HG03135 (cell line): ENCODE results near the gene CCR3.

Source experiments
- ATAC-seq: cut with Tn5 transposase; IDR thresholded peaks from one replicate; pipeline ENCODE4 v1.9.1; 2021; ENCODE audit warnings: mild to moderate bottlenecking, moderate library complexity; ENCODE audit not compliant: unreplicated experiment

CCR3 gene

DNA sequence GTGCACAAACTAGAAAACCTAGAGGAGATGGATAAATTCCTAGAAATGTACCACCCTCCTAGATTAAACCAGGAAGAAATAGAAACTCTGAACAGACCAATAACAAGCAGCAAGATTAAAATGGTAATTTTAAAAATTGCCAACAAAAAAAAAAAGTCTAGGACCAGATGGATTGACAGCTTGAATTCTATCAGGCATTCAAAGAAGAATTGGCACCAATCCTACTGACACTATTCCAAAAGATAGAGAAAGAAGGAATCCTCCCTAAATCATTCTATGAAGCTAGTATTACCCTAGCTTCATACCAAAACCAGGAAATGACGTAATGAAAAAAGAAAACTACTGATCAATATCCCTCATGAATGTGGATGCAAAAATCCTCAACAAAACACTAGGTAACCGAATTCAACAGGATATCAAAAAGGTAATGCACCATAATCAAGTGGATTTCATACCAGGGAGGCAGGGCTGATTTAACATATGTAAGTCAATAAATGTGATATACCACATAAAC is 24.0 kb upstream of the CCR3 start:
- ATAC-seq = no peak

DNA sequence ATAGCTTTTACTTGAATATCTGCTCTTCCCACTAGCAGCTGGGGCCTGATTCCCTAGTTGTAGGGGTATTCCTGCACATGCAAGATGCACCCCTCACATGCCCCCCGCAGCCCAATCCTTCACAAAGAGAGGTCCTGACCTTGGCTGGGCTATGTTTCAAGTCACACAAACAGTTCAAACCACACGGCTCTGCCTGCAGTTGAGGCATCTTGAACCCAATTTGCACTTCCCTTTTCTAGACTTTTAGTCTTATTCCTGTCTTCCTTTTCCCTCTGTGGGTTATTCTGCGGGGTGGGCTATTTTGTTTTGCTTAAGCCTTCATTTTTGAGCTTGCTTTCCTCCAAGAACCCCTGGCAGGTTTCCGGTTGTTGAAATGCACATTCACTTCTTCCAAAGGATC is 20.9 kb upstream of the CCR3 start:
- ATAC-seq = no peak

DNA sequence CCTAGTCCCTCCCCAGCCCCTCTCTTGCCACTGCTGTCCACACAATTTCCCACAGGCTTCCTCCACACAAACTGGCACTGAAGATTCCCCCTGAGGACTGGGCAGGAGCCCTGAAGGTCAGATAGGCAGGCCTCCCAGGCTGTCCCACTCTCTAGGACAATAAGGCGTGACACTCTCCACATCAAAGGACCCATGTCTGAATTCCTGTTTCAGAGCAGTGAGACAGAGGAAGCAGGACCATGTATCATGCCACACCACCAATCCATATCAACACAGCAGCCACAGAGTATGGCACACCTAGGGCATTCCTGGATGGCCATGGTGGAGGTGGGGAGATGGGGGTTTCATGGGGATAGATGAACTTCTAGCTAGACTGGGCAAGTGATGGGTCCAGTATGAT is 20.3 kb upstream of the CCR3 start:
- no peak for ATAC-seq

DNA sequence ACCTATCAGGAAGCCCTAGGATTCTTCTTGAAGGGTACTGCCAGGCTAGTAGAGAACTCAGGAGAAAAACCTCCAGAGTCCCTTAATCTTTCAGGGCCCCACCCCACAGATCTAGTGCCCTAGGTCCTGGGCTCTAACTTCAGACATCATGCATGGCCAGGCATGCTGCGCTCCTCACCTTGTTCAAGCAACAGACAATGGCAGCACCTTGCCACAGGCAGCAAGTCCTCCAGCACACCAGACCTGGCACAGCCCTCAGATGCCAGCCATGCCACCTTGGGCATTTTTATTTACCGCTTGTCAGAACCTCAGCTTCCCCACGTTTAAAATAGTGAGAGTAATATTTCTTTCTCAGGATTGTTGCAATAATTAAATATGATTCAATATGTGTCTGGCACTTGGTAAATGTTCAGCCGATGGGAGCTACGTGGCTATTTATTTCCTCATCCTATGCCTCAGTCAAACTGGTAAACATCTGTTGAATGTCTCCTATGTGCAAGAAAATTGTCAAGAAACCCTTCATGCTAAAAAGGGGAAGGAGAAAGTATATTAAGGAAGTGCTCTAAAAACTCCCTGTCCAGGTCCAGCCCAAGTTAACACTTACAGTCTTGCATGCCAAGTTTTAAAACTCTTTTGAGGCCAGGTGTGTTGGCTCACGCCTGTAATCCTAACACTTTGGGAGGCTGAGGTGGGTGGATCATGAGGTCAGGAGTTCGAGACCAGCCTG is 19.7 kb upstream of the CCR3 start:
- ATAC-seq = no peak

DNA sequence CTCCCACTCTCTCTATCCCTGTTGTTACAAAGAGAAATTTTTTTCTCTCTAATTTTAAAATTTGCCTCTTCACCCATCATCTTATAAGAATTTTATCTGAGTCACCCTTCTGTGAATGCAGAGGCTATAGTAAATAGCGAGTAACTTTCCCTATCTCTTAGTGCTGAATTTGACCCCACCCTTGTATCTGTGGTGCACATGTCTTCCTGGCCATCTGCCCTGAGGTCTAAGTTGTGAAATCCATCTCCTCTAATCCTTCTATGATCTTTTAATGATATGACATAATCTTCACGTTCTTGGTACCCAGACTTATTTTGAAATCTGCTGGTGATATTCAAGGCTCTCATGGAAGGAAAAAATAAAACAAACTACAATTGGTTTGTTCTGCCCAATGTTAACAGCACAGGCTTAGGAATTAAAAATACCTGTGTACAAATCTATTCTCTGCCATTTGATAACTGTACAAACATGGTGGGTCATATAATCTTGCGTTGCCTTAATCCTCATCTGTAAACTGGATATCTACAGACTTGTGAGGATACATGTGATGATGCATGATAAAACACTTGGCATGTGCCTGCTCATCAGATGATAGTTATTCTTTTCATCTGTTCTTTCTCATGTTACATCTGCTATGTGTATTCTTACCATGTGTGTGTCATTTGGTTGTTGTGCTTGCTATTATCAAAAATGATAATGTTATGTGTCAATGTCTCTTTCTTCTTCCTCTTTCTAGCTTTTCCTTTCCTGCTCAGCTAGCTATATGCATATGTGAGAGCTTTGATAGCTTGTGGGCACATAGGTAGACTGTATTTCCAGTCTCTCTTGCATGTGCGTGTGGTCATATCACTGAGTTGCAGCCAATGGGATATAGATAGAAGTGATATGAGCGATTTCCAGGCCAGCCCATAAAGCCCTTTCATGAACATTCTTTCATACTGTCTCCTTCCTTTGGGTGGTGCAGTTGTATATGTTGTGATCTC is 13.7 kb upstream of the CCR3 start:
- ATAC-seq = no peak

DNA sequence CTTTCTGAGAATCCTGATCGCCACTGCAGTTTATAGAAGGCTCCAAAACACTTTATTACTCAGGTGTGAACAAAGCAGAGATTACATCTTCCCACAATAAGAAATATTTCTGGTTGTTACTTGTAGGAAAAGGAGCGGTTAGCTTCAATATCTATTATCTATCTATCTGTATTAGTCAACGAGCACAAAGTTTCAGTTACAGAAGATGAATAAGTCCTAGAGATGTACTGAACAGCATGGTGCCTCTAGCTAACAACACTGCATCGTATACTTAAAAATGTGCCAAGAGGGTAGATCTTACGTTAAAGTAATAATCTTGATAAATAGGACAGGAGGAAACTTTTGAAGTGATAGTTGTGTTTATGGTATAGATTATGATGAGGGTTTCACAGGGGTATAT is 10.9 kb upstream of the CCR3 start:
- ATAC-seq = no peak

DNA sequence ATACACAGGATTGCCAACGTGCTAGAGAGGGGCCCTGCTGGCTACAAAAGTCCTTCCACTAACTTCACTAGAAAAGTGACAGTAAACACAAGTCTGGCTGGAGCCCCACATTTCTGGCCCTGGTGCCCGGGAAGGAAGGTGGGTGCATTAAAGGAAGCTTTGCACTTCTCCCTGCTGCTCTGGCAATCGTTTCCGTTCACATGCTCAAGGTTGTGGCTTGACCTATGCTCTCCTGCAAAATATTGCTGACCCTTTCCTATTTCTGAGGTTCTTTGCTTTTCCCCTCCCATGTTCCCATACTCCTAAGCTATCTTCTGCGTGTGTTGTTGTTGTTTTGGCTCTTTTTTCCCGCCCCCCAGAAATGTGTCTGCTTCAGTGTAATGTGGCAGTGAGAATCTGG is 9.1 kb upstream of the CCR3 start:
- ATAC-seq = no peak

DNA sequence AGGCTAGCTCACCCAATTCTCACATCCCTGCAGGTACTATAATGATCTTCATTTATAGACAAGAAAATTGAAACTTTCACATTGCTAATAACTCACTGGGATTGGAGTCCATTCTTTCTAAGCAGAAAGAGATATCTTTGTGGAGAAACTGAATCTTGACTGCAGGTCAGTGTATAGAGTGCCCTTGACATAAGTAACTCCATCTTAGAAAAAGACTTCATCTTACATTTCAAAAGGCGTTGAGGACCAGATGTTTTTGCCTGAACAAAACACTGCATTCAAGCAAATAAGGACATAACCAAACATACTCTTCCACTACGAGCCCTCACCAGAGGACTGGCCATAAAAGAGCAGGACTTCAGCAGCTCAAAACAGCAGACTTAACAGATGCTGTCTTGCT is 6.8 kb upstream of the CCR3 start:
- ATAC-seq = no peak

DNA sequence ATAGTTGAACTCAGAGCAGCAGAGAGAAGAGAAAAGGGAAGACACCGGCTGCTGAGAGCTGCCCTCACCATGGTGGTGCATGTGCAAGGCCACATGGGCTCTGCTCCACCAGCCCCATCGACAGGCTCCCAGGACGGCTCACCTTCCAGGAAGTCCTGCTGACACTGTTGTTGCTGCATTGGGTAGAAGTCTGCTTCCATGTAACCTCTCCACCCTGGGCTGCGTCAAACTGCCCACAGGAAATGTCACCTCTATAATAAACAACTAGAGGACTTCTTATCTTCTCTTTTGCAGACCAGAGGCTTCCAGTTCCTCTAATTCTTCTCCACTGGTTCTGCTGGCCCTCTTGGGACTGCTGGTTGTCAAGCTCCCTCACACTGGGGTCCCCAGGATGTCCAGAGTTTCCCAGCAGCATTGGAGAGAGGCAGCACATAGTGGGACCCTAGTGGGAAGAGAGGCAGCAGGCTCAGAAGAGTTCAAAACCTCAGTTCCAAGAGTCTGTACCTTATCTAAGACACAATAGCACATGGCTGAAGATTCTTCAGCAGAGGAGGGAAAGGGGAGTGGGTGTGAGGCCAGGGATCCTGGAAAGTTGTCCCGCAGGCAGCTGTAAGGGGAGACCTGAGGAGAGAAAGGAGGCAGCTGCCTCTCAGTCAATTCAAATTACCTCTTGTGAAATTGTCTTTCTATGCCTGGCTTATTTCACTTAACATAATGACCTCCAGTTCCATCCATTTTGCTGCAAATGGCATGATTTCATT is 5.8 kb upstream of the CCR3 start:
- no peak for ATAC-seq

DNA sequence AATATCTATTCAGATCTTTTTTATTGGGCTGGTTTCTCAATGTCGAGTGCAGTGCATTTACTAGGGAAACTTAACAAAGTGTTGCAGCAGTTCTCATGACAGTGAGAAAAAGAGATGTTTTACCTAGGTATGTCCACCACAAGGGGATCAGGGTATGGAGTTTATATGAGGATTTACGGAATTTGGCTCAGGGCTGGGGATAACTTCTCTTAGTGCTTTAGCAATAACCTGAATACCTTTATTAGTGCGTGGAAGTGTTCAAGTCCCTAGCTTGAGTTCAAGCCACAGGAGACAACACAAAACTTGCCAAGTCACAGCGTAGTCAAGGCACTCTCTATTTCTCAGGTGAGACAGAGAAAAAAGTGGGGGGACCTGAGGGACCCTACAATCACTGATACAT is 3.9 kb upstream of the CCR3 start:
- ATAC-seq = no peak

DNA sequence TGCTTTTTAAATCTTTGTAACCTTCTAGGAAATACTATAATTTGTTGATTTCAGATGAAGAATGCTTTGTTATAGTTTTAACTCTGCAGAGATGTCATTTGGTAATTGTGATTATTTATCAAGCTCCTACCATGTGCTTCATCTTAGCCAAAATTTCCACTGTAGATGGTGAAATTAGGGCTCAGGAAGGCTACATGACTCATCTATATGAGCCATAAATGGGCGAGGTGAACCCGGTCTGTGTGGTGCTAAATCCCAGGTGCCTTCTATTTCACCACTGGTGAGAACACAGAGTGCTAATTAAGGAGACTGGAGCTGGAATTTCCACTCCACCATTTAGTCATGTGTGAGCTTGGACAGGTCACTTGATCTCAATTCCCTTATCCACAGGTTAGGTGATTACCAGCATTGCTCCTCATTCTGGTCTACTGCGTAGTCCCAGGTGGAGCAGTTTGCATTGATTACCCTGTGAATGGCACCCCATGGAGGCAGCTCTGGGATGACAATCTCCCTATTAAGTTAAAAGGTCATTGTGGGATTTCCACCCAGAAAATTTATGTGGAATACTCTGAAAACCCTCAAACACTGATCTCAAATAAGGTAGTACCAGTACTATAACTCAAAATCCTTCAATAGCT is 2.8 kb upstream of the CCR3 start:
- no peak for ATAC-seq

DNA sequence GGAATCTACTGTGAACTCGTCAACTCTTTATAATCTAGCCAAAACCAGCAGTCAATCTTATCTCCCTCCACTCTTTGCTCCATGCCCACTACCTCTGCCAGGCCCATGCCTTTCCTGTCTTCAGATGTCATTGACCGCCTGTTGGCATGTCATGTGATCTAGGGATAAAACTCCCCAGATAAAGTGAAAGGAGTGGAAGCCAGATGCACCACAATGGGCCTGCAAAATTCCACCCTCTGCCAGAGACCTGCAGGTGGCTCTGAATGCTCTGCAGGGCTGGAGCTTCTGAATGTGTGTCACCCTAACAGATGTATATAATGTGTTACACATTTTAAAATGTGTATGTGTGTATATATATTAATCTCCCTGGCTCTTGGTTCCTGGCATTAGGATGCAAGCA is 2.3 kb upstream of the CCR3 start:
- no peak for ATAC-seq

DNA sequence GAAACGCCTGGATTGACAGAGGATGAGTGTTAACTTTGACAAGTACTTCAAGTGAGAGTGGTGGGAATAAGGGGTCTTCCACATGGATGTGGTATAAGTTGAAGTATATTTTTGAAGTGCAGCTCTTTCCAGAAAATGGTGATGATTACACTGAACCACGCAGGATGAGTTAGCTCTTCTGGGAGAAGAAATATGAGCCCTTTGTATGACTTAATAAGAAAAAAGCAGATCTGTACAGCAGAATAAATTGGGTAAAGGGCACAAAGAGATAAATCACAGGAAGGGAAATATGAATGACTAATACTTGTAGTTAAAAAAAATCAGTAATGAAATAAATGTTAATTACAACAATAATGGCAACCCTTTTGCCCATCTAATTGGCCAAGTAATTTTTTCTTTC is 1.3 kb downstream of the CCR3 start:
- ATAC-seq = no peak

DNA sequence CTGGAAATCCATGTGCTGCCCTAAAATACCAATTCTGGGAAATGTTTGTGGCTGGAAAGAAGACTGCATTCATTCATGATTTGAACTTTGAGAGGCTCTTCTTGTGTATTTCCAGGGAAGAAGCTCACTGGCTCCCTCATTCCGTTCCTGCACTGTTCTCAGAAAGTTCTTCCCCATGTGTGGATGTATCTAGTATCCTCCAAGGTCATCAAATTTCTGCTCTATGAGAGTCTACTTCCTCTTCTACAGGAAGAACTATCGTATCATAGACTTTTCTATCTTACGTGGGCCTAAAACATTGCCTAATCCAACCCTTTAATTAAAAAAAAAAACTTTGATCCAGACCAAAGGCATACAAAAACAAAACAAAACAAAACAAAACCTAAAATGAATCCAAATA is 2.9 kb downstream of the CCR3 start:
- no peak for ATAC-seq

DNA sequence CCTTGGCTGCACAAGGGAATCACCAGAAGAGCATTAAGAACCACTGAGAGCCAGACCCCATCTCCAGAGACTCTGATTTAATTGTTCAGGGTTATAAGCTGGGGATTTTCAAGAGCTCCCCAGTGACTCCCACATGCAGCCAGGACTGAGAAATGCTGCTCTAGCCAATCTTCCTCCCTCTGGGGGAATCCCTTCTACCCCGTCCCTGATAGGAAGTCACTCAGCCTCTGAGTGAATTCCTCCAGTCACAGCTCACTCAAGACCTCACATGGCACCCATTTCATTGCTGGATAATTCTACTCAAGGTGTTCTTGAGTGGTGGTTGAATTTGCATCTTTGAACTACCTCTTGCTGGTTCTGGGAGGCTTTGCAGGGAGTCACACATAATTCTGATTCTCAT is 10.7 kb downstream of the CCR3 start:
- ATAC-seq = no peak

DNA sequence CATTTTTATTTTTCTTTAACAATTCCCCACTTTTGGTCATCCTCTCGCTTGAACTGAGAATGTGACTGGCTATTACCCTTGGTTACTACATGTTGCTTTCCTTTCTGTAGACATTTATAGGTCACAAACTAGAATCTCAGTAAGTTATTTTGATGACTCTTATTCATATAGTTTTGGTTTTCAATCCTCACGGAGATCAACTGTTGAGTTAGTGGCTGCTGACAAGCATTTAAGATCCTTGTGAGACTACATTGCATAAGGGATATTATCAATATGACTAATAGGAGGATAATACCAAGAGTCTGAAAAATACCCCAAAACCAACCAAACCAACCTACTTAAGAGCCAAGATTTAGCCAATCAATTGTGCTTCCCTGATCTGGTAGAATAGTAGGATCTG is 16.3 kb downstream of the CCR3 start:
- no peak for ATAC-seq

DNA sequence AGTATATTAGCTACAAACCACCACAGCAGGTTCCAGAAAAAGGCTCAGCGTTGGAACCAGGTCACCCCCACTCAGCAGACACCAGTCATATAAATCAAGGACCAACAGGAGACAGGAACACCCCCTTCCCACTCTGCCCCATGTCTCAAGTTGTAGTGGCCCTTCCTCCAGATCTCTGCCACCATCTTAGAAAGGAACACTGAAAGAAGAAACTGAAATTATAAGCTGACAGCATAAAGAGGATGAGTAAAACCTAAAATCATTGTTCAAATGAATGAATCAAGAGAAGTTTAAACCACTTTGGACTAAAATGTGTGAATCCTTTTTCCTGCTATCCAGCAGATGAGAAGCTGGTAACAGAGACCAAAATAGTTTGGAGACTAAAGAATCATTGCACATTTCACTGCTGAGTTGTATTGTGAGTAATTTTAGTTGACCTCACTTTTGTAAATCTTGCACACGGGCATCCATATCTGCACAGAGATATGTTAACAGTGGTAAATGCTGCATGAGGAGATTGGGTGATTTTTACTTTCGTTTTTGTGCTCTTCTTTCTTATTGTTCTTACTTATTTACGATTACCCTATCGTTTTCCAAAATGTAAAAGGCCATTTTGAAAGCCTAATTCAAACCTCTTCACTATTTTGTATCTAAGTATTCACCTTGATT is 19.8 kb downstream of the CCR3 start:
- ATAC-seq = no peak

DNA sequence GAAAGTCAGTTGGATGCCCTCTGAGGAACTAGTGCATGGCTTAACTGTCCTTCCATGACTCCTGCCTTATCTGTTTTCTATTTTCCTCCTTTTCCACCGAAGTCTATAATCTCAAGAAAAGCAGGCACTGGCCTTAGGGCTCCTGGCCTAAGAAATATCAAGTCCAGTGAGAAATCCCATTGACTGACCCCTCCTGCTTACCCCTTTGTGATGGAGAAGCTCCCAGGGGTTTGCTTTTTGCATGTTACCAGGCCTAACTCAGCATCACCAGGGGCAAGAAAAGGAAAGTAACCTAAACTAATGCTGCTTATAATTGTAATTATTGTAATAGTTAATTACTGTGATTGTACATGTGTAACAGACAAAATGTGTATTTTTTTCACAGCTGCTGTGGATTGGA is 21.7 kb downstream of the CCR3 start:
- no peak for ATAC-seq

DNA sequence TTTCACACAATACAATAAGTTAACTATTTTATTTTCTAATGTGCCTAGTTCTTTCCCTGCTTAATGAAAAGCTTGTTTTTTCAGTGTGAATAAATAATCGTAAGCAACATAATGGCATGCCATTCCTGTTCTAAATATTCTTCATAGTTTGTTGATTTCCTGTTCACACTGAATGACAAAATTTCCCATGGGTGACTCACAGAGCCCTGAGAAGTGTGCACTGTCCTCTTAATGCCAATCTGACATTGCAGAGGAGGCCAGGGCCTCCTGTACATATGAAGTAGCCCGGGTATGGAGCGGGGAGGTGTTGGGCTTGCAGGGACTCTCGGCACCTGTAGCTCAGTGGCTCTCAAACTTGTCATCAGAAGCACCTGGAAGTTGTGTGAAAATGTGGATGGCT is 24.3 kb downstream of the CCR3 start:
- no peak for ATAC-seq

DNA sequence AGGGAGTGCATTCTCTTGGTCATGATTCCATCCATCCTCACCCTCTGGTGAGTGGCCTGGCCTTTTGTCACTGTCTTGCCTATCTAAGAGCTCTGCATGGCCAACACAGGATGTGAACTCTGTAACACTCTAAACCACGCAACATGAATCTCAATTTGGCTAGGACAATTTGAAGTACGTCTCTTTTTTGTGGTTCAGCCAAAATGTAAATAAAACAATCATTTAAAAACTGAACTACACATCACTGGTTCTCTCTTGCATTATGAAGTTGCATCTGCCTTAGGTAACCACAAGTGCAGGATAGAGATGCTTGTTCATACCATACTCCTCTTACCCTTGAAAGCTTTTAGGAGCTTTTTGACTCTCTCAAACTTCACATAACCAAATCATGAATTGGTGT is 27.3 kb downstream of the CCR3 start:
- ATAC-seq = no peak
